ENCODE measurements around the gene RAVER2. TPM values are rescaled to one million over a fixed set of nuclear protein-coding genes. Genes with fewer than 3 reads are reported as not detected.

RAVER2 gene
- total and polyA plus RNA-seq, 2 donors (not counting 1 experiment from before 2014, with no cell fraction given), result 0.82 to 1.4 TPM

DNA sequence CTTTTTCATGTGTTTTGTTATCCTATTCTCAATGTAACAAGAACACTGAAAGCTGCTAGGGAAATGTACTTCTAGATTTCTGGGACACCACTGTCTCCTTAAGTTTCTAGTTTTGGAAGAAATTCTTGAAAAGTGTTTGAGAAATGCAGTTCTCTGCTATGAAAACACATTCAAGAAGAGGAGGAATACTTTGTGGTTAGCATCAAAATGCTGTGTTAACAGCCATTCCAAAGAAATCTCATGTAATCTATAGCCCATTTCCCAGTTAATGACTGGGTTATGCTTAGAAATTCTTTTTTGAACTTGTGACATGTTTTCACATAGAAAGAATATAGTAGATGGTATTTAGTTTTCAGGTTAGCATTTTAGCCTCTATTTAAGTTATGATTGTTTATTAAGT is 6.0 kb downstream of the RAVER2 start:
- Histone ChIP-seq H3K36me3 (replicated peaks in 1 of 2; ENCODE audit: control extremely low read depth in 1 of 2, control insufficient read depth in 1 of 2, extremely low read depth in 1 of 2, insufficient read depth in 2 of 2, low read length in 1 of 2) (no peaks in the 10 kb centered on the region), H3K79me2 (ENCODE audit: control insufficient read depth, insufficient read depth, low read length) (no peaks in the 10 kb centered on the region), H3K4me1 (ENCODE audit: control insufficient read depth in 2 of 2, insufficient read depth in 2 of 2, low read length in 2 of 2) (peaks cover under 1 to 6% of the 10 kb centered on the region in 2 donors), H3K4me2 (replicated peaks; ENCODE audit: low read depth, low read length, poor library complexity, severe bottlenecking) (no peak overlapping the region), H2AFZ (ENCODE audit: insufficient read depth, low read depth, low read length, poor library complexity, severe bottlenecking) (no peak overlapping the region), H4K20me1 (ENCODE audit: control insufficient read depth, insufficient read depth, low read length, poor library complexity, severe bottlenecking) (no peaks in the 10 kb centered on the region), H3K27me3 (replicated peaks in 1 of 4; ENCODE audit: control extremely low read depth in 1 of 4, control insufficient read depth in 3 of 4, insufficient read depth in 4 of 4, low read length in 3 of 4) (no peaks in the 10 kb centered on the region), H3K9ac (ENCODE audit: low read length) (no peak overlapping the region), H3K27ac (ENCODE audit: low read length in 2 of 2) (no peak overlapping the region), H3K4me3 (ENCODE audit: control extremely low read depth in 1 of 5, extremely low read depth in 1 of 5, insufficient read depth in 1 of 5, low read depth in 2 of 5, low read length in 4 of 5) (no peak overlapping the region), H3K9me3 (ENCODE audit: control extremely low read depth in 1 of 3, control insufficient read depth in 2 of 3, insufficient read depth in 1 of 3, low read length in 2 of 3) (no peaks in the 10 kb centered on the region)
- no peak for TF ChIP-seq EZH2 (IDR thresholded peaks at IDR 0.05; ENCODE audit: borderline replicate concordance, insufficient read depth, low read depth, low read length, poor library complexity, severe bottlenecking)
- no peak for TF ChIP-seq CTCF (IDR thresholded peaks at IDR 0.05)
- DNase-seq, result no peak
- H3K27ac Mint-ChIP-seq, result no peak overlapping the region
- intact Hi-C loops (cut with micrococcal nuclease), result no loop called here
- CTCF ChIA-PET, result no interaction called here
- no peaks in the 10 kb centered on the region for H3K9me3 Mint-ChIP-seq (ENCODE audit: insufficient read depth)
- peaks cover 5% of the 10 kb centered on the region for H3K4me1 Mint-ChIP-seq
- no peaks in the 10 kb centered on the region for H3K27me3 Mint-ChIP-seq
- no peak for ATAC-seq (ENCODE audit: low read depth)
- no peak overlapping the region for H3K4me3 Mint-ChIP-seq
- POLR2A ChIA-PET, result no interaction called here

- H3K27ac ChIP-seq (ENCODE audit: low read length in 2 of 2), result no peak overlapping the region
- no peak for ATAC-seq (ENCODE audit: low read depth)
- TF ChIP-seq CTCF (IDR thresholded peaks at IDR 0.05) (no peak), EZH2 (IDR thresholded peaks at IDR 0.05; ENCODE audit: borderline replicate concordance, insufficient read depth, low read depth, low read length, poor library complexity, severe bottlenecking) (no peak)
- H3K79me2 ChIP-seq (ENCODE audit: control insufficient read depth, insufficient read depth, low read length), result no peaks in the 10 kb centered on the region
- Mint-ChIP-seq H3K4me3 (no peak overlapping the region), H3K27ac (no peak overlapping the region), H3K4me1 (no peaks in the 10 kb centered on the region), H3K9me3 (ENCODE audit: insufficient read depth) (peaks cover 3% of the 10 kb centered on the region), H3K27me3 (peaks cover 6% of the 10 kb centered on the region)
- no peak overlapping the region for H3K9ac ChIP-seq (ENCODE audit: low read length)
- ChIA-PET POLR2A (no interaction called here), CTCF (no interaction called here)
- no peak overlapping the region for H2AFZ ChIP-seq (ENCODE audit: insufficient read depth, low read depth, low read length, poor library complexity, severe bottlenecking)
- H3K4me2 ChIP-seq (replicated peaks; ENCODE audit: low read depth, low read length, poor library complexity, severe bottlenecking), result no peak overlapping the region
- H3K36me3 ChIP-seq (replicated peaks in 1 of 2; ENCODE audit: control extremely low read depth in 1 of 2, control insufficient read depth in 1 of 2, extremely low read depth in 1 of 2, insufficient read depth in 2 of 2, low read length in 1 of 2), result no peaks in the 10 kb centered on the region
- no peak overlapping the region for H3K4me3 ChIP-seq (ENCODE audit: control extremely low read depth in 1 of 5, extremely low read depth in 1 of 5, insufficient read depth in 1 of 5, low read depth in 2 of 5, low read length in 4 of 5)
- H4K20me1 ChIP-seq (ENCODE audit: control insufficient read depth, insufficient read depth, low read length, poor library complexity, severe bottlenecking), result no peaks in the 10 kb centered on the region
- intact Hi-C loops (cut with micrococcal nuclease), result no loop called here
- H3K9me3 ChIP-seq (ENCODE audit: control extremely low read depth in 1 of 3, control insufficient read depth in 2 of 3, insufficient read depth in 1 of 3, low read length in 2 of 3), result peaks cover 0 to 3% (median 3%) of the 10 kb centered on the region in 3 donors
- DNase-seq, result no peak
- no CpG with 5 or more reads among the region's 3 CpGs for WGBS (ENCODE audit: insufficient coverage)
- no peaks in the 10 kb centered on the region for H3K27me3 ChIP-seq (replicated peaks in 1 of 4; ENCODE audit: control extremely low read depth in 1 of 4, control insufficient read depth in 3 of 4, insufficient read depth in 4 of 4, low read length in 3 of 4)
- no peaks in the 10 kb centered on the region for H3K4me1 ChIP-seq (ENCODE audit: control insufficient read depth in 2 of 2, insufficient read depth in 2 of 2, low read length in 2 of 2)
Measured at GRCh38 chr1:64754173-64754572, 9.3 kb downstream of the RAVER2 start.
